Measurements from ENCODE around the gene BANK1.

DNA sequence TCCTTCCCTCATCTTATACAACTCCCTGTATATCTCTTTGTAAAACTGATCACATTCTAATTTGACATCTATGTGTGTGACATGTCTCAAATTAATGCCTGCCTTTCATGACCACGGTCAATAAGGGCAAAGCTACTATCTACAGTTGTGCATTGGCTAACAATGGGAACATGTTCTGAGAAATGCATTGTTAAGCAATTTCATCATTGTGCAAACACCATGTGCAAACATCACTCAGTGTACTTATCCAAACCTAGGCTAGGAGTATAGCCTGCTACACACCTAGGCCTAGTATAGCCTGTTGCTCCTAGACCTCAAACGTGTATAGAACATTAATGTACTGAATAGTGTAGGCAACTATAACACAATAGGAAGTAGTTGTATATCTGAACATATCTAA is 95.0 kb downstream of the BANK1 start:
- TF ChIP-seq YY1 (IDR thresholded peaks at IDR 0.05; ENCODE audit: low read depth, low read length), result no peak
- TF ChIP-seq CREB1 (IDR thresholded peaks at IDR 0.05), result no peak
- no peak for TF ChIP-seq TEAD4 (IDR thresholded peaks at IDR 0.05; ENCODE audit: low read depth, low read length)
- TF ChIP-seq EP300 (IDR thresholded peaks at IDR 0.05; ENCODE audit: borderline replicate concordance in 1 of 2, low read depth in 2 of 2, low read length in 2 of 2), result no peak
- TF ChIP-seq, protein P1, sequence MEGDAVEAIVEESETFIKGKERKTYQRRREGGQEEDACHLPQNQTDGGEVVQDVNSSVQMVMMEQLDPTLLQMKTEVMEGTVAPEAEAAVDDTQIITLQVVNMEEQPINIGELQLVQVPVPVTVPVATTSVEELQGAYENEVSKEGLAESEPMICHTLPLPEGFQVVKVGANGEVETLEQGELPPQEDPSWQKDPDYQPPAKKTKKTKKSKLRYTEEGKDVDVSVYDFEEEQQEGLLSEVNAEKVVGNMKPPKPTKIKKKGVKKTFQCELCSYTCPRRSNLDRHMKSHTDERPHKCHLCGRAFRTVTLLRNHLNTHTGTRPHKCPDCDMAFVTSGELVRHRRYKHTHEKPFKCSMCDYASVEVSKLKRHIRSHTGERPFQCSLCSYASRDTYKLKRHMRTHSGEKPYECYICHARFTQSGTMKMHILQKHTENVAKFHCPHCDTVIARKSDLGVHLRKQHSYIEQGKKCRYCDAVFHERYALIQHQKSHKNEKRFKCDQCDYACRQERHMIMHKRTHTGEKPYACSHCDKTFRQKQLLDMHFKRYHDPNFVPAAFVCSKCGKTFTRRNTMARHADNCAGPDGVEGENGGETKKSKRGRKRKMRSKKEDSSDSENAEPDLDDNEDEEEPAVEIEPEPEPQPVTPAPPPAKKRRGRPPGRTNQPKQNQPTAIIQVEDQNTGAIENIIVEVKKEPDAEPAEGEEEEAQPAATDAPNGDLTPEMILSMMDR (IDR thresholded peaks at IDR 0.05; ENCODE audit: control extremely low read depth in 1 of 3, insufficient read depth in 1 of 3, low read depth in 1 of 3, low read length in 3 of 3), result no peak
- no peak for TF ChIP-seq SUZ12 (IDR thresholded peaks at IDR 0.05; ENCODE audit: low read length)
